ENCODE measurements around the gene NR2E1. TPM values are rescaled to one million over a fixed set of nuclear protein-coding genes. Genes with fewer than 3 reads are reported as not detected.

NR2E1 gene
- not detected for polyA plus RNA-seq (2013, experiment 1 of 2; ENCODE audit: insufficient read length)
- polyA plus RNA-seq (2013, experiment 2 of 2; ENCODE audit: insufficient read length): not detected

DNA sequence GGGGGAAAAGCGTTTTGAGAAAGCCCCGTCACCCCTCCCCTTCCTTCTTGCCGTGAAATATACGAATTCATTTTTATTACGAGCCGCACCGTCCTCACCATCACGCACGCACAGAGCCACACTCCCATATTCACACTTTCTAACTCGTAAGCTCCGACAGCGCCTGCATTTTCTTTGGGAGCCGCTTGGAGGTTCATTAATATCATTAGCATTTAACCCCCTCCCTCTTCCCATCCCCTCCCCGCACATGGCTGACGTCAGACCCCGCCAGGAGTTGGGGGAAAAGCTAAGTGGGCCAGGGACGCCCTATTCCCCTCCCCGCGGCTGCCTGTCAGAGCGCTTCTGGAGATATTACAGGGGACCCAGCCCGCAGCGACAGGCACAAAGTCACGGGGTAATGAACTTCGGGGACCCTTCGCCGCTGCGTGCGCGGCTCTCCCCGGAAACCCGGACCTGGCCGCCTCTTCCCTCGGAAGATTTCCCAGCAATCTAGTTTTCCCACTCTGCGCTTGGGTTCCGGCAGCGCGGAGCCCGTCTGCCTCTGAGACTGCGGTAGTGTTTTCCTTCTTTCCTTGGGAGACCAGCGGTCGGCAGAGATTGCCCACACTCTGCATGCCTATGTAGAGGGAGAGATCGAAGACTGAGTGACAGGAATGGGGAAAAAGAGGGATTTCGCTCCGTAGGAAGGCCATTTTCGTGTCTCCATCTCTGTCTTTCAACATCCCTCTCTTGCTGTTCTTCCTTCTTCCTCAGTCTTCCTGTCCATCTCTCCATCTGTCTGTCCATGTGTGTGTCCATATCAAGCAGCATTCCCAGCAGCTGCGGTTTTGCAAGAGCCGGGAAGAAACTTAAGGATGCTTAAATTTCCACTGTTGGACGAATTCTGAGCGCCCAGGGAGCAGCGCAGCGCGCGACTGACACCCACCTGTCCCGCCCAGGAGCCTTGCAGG lies at the start of gene NR2E1:
NR2E1 (plus strand) TSS at position 309 of the 950 bp plus-strand sequence. CDS start 744 bp downstream, outside the sequence.
- DNase-seq: no peak

DNA sequence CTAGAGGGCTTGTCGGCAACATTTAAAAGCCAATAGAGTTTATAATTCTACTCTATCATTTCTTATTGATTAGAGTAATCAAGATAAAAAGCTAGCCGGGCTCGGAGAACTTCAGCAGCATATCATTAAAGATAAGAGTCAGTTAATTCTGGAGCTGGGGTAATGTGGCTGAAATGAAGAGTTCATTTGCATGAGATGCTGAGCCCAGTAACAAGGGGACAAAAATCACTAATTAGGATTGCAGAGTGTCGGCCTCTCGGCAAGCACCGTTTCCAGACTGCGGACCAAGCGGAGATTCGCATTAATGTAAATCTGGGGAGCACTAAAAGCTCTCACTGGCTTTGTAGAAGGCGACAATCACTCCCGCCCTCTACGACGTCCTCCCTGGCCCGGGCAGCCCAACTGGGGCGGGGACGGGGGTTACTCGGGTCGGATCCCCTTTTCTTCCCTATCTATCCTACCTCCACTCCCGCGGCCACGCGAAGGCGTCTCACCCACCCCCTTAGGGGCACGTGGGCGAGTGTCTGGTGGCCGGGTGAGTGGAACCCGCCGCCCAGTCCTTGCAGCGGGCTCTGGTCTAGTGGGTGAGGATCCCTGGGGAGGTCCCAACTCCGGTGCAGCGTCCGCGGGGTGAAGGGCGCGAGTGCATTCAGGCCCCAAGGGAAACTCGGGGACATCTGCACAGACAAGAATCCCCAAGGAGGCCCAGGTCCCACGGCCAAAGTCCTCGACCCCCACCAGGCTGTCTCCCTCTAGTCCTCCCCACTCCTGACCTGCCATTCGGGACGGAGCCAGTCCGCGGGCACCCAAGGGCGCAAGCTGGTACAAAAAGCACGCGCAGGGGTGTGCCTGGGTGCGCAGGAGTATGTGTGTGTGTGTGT lies 49.0 kb upstream of the NR2E1 start:
- DNase-seq: no peak

GRCh38 chr6:108117427-108118358 lies 48.1 kb upstream of the NR2E1 start:
- no peak for DNase-seq

DNA sequence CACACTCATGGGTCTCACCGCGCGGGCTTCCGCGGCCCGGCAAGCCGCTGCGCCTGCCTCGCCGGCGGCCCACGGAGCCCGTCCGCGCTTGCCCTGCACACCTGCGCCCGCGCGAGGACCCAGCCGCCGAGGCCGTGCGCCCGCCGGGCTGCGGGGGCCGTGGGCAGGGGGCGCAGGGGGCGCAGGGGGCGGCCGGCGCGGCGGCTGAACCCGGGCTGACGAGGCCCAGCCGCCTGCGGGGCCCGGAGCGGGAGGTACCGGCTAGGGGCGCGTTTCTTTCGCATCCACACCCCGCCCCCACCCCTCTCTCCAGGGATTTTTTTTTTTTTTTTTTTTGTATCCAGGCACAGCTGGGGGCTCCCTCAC lies 47.5 kb upstream of the NR2E1 start:
- DNase-seq: no peak

GRCh38 chr6:108118810-108119768 lies 46.7 kb upstream of the NR2E1 start:
- no peak for DNase-seq

- no peak for DNase-seq
Measured at GRCh38 chr6:108119769-108120141, 46.1 kb upstream of the NR2E1 start.

DNA sequence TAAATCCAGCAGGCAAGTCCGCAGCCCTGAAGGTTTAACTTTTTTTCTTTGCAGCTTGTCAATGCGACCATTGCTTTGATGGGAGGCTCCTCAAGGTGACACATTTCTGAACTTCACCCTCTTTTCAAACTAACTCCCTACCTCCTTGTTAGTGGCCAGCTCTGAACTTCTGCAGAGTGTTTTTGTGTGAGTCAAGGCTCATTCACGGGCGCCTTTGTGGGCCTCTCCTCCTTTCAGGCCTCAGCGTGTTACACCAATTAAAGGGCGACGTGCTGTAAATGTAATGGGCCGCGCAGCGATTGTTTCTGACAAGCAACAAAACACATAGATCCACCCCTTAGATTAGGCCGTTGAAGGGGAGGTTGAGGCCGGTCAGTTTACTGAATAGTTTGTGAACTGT lies 45.5 kb upstream of the NR2E1 start:
- no peak for DNase-seq

- no peak for DNase-seq
Measured at GRCh38 chr6:108121612-108122011, 44.2 kb upstream of the NR2E1 start.

DNA sequence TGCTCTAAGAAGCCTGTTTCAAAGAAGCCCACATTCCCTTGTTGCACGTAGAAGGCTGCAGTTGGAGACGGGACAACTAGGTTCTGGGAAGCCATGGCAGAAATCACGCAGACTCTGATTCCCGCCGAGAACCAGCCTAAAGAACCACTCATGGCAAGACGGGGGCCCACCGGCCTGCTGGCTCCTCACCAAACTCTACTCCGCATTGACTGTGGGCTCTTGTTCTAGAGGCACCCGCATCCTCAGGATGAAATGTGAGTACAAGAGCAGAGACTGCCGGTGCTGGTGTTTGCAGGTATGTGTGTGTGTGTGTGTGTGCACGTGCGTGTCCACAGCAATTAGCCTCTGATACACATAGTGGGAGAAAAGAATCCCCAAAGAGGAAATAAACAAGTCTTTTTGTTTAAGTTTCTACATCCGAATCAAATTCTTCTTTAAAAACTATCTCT lies 42.3 kb upstream of the NR2E1 start:
- DNase-seq: no peak

DNA sequence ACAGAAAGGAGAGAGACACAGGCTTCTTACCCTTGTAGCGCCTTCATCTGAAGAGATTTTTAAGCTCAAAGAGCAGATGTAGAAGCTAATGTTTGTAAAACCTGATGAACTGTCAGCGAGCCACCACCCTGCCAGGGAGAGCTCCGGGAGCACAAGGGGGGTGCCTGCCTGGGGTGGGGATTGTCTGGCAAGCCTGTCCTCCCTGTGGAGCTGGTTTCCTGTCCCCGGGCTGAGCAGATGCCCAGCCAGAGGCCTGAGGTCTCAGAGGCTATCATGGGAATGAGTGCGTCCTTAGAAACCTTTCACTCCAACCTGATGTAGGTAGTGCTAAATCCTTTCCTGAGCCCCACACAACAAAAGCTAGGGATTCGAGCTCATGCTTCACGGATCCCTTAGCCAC lies 41.9 kb upstream of the NR2E1 start:
- no peak for DNase-seq

DNA sequence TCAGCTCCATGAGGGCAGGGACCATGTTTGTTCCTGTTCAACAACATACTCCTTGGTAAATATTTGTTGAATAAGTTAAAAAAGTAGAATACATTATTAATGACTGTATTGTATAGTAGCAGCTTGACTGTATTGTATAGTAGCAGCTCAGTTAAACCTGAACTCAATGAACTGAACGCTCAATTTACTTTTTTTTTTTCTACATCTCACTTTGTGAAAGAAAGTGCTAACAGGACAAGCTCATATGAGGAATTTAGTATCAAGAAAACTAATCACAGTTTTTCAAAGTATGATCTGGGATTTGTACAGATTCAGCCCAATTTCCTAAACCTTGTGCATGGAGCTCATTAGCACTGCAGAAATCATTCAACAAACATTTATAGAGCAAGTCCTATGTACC lies 38.8 kb upstream of the NR2E1 start:
- DNase-seq: no peak

DNA sequence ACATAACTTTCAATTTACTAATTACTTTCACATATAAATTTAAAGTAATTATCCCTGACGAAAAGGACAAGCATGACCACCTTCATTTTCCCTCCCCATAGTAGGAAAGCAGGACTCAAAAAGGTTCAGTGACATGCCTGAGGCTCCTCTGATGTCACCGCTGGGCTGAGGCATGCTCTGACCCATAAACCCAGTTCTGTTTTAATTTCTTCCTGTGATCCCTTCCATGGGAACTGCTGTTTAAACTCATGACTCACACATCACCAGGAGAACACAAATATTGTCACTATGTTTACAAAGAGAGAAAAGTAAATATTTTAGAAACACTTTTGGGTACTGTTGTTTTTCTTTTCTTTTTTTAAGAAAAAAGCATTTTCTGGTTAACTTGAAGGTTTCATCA lies 38.0 kb upstream of the NR2E1 start:
- no peak for DNase-seq

DNA sequence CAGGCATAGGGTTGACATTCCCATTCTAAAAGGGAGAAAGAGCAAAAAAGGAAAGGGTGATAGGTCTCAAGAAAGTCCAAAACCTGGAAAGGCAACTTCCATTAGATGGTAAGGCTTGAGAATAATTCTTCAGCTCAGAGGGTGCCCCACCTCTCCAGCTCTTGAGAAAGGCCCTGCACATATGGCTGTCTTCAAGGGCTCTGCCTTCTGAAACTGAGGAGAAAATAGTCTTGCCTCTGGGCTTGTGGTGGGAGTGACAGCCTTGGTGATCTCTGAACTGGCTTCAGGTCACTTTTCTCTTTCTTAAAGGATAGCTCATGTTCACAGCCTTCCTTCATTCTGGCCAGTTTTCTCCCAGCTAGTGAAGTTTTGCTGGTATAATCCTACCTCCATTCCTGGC lies 35.6 kb upstream of the NR2E1 start:
- DNase-seq: no peak

- DNase-seq: no peak
Measured at GRCh38 chr6:108132863-108133262, 33.0 kb upstream of the NR2E1 start.

GRCh38 chr6:108133594-108134179 lies 32.1 kb upstream of the NR2E1 start:
- DNase-seq: peak; percentile 78

GRCh38 chr6:108134213-108134970 lies 31.4 kb upstream of the NR2E1 start:
- DNase-seq: no peak

DNA sequence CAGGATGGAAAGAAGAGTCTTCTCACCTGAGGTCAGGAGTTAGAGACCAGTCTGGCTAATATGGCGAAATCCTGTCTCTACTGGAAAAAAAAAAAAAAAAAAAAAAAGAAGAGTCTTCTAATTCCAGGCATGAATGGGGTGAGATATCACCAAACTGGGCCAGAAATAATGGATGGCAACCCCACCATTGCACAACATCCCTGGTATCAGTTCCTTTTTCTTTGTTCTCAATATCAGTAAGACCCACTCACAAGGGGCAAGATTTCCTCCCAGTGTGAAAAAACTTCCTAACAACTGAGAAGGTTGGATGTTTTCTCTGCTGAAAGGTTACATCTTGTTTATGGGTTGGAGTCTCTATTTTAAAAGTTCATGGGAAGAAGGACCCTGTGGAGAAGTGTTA lies 23.6 kb upstream of the NR2E1 start:
- no peak for DNase-seq

GRCh38 chr6:108145639-108146038 lies 20.2 kb upstream of the NR2E1 start:
- no peak for DNase-seq

- no peak for DNase-seq
Measured at GRCh38 chr6:108152446-108152845, 13.4 kb upstream of the NR2E1 start.

Measured in fibroblast of skin of scalp (primary cell).